Measurements from ENCODE around the gene SLC5A12.

The SLC5A12 gene

DNA sequence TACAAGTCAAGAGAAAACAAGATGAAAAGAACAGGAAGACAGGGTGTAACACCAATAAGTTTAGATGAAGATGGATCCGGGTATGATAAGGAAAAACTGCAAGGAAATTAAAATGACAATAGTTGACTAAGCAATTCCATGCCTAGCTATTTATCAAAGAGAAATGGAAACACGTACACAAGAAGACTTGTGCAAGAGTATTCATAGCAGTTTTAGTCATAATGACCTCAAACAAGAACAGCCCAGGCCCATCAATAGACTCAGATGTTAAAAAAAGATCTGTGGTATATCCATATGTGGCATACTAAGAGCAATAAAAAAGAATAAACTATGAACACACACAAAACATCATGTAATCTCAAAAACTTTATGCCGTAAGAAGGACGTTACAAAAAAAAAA lies 33.2 kb downstream of the SLC5A12 start:
- TF ChIP-seq, protein P1, sequence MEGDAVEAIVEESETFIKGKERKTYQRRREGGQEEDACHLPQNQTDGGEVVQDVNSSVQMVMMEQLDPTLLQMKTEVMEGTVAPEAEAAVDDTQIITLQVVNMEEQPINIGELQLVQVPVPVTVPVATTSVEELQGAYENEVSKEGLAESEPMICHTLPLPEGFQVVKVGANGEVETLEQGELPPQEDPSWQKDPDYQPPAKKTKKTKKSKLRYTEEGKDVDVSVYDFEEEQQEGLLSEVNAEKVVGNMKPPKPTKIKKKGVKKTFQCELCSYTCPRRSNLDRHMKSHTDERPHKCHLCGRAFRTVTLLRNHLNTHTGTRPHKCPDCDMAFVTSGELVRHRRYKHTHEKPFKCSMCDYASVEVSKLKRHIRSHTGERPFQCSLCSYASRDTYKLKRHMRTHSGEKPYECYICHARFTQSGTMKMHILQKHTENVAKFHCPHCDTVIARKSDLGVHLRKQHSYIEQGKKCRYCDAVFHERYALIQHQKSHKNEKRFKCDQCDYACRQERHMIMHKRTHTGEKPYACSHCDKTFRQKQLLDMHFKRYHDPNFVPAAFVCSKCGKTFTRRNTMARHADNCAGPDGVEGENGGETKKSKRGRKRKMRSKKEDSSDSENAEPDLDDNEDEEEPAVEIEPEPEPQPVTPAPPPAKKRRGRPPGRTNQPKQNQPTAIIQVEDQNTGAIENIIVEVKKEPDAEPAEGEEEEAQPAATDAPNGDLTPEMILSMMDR (conservative IDR thresholded peaks at IDR 0.05), result no peak
- TF ChIP-seq ZFX (IDR thresholded peaks at IDR 0.05), result no peak
- H3K27ac ChIP-seq, result no peak overlapping the region

DNA sequence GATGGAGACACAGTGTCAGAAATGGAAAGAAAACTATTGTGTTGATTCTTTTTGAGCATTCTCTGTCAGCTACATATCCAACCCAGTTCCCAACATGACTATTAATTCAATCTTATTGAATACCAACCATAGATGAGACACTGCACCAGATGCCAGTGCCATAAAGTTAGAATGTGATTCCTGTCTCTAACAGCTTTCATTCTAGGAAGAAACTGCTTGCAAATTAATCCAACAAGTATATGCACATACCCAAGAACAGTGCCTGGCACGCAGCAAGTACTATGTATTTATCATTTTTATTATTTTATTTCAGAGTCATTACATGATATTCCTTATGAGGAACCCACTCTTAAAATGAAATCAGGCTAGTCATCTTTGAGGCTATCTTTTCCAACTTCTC lies 34.5 kb downstream of the SLC5A12 start:
- H3K27ac ChIP-seq, result no peak overlapping the region
- TF ChIP-seq, protein P1 (conservative IDR thresholded peaks at IDR 0.05), result no peak
- no peak for TF ChIP-seq ZFX (IDR thresholded peaks at IDR 0.05)

DNA sequence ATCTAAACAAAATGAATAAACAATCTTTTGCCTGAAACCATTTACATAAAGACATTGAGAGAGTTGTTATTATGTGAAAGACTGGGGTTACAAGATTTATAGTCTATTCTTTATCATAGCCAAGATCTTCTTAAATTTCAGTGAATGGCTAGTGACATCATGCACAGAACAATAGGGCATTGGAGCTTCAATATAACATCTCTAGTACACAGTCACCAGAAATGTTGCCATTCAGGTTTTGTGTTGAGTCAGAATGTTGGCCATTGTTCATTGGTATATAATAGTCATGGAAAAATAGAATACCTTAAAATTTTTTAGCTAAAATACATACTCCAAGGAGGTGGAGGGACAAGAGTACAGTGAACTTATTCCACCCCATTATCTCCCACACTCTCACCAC lies 44.3 kb downstream of the SLC5A12 start:
- H3K27ac ChIP-seq, result no peak overlapping the region
- TF ChIP-seq ZFX (IDR thresholded peaks at IDR 0.05), result no peak
- TF ChIP-seq, protein P1 (conservative IDR thresholded peaks at IDR 0.05), result no peak

DNA sequence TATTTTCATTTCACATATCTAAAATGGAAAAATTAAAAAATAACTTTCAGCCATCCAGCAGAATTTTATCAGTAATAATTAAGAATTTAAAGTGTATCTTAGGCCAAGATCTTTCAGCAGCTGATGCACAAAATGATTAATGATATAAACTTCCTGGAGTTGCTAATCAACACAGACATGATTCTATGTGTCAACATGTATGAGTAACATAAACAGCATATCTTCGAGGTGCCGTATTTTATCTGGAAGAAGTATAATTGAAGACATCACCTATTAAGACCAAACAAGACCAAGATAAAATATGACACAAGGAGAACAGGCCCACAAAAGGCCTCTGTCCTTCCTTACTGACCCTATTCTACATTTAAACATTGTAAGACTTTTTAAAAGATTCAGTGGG lies 45.2 kb downstream of the SLC5A12 start:
- TF ChIP-seq, protein P1 (conservative IDR thresholded peaks at IDR 0.05), result no peak
- no peak for TF ChIP-seq ZFX (IDR thresholded peaks at IDR 0.05)
- H3K27ac ChIP-seq, result no peak overlapping the region

DNA sequence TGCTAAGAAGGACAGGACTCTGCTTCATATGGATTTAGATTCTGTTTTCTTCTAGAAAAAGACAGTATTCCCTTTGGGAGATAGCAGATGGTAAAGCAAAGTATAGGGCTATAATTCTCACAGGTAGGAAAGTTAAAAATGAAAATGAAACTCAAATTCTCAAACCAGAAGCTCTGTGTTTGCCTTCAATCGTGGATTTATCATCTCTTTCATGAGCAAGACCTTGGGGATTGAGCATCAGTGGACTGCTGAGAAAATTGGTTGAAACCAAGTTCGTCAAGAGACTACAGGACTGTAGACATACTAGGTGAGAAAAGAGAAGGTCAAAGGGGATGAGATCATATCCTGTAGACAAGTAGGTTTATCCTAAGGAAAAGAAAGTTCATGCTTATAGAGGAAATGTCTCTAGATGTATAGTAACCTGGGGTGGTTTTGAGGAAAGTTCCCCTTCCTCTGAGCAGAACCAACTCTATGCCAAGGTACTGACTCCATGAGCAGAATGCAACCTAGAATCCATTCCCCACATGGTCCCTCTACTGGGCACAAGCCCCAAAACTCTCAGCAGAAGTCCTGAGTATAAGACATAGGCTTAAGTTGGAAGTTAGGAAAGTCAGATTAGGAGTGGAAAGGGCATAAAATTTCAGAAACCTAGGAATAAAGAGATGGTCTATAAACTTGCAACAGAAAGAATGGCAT lies 46.5 kb downstream of the SLC5A12 start:
- no peak overlapping the region for H3K27ac ChIP-seq

DNA sequence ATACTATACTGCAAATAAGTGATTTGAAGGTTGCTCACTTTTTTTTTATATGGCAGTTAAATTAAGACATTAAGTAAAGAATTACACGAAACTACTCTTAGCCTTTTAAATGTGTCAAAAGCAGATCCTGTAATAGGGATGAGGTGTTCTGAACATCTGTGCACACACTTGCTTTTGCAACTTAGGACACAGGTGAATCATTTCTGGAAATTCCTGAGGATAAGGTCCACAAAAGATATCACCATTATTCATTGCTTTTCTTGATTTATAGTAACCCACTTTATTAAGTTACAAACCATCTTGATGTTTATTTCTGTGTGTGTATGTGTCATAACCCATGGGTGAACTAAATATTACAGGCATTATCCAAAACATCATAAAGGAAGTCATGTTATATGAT lies 55.9 kb downstream of the SLC5A12 start:
- H3K27ac ChIP-seq, result no peak overlapping the region
- no peak for TF ChIP-seq ZFX (IDR thresholded peaks at IDR 0.05)
- TF ChIP-seq, protein P1 (conservative IDR thresholded peaks at IDR 0.05), result no peak

More for the DNA sequence above, 46.5 kb downstream of the SLC5A12 start:
- TF ChIP-seq, protein P1 (conservative IDR thresholded peaks at IDR 0.05), result no peak
- no peak for TF ChIP-seq ZFX (IDR thresholded peaks at IDR 0.05)

DNA sequence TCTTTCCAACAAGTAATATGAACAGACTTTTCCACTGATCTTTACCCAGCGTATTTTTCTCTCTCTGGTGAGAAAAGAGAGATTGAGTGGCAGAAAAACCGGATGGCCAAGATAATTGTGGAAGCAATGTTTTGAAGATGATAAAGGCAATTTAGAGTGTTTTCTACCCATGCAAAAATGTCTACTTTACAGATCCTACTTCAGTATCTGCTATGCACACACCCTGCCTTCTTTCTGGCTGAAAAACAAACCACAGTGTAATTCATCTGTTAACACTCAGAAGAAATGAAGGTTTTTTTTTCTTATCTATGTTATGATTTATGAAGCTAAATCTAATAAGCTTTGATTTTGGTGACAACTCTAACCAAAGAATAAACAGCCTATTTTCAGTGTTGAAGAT lies 56.8 kb downstream of the SLC5A12 start:
- TF ChIP-seq, protein P1 (conservative IDR thresholded peaks at IDR 0.05), result no peak
- no peak for TF ChIP-seq ZFX (IDR thresholded peaks at IDR 0.05)
- no peak overlapping the region for H3K27ac ChIP-seq

All from C4-2B (cell line).